Hepatocyte (in vitro differentiated cells): ENCODE data around the gene ANKRD11. TPM values are rescaled to one million over a fixed set of nuclear protein-coding genes. Genes with fewer than 3 reads are reported as not detected.

Experiments
- DNase-seq: peaks from one replicate; pipeline ENCODE4 v3.0.0-alpha.2; 2016; ENCODE audit warnings: low spot score
- H2AFZ ChIP-seq: fragments of 200-600 bp; sonication (generic); 2 replicates; pipeline ENCODE4 v1.6.0; 2016; ENCODE audit warnings: antibody characterized with exemption, mild to moderate bottlenecking
- H3K27ac ChIP-seq: fragments of 200-600 bp; sonication (generic); 2 replicates; pipeline ENCODE4 v1.5.1; 2016; ENCODE audit warnings: mild to moderate bottlenecking
- H3K27me3 ChIP-seq: fragments of 200-600 bp; sonication (generic); 2 replicates; pipeline ENCODE4 v1.6.1; 2016
- H3K36me3 ChIP-seq: fragments of 200-600 bp; sonication (generic); replicated peaks from 2 replicates; pipeline ENCODE4 v1.5.1; 2016; ENCODE audit warnings: low read depth; ENCODE audit not compliant: insufficient read depth
- H3K4me1 ChIP-seq: fragments of 200-600 bp; sonication (generic); 2 replicates; pipeline ENCODE4 v1.5.1; 2016; ENCODE audit warnings: mild to moderate bottlenecking, moderate library complexity; ENCODE audit not compliant: insufficient read depth
- H3K4me2 ChIP-seq: fragments of 200-600 bp; sonication (generic); 2 replicates; pipeline ENCODE4 v1.6.0; 2016
- H3K4me3 ChIP-seq: fragments of 200-600 bp; sonication (generic); 2 replicates; pipeline ENCODE4 v1.5.1; 2016; ENCODE audit warnings: mild to moderate bottlenecking
- H3K79me2 ChIP-seq: fragments of 200-600 bp; sonication (generic); 2 replicates; pipeline ENCODE4 v1.6.0; 2017; ENCODE audit warnings: mild to moderate bottlenecking
- H3K9me2 ChIP-seq: fragments of 200-600 bp; sonication (generic); replicated peaks from 2 replicates; pipeline ENCODE4 v1.6.0; 2017; ENCODE audit warnings: mild to moderate bottlenecking; ENCODE audit not compliant: insufficient read depth
- H3K9me3 ChIP-seq: fragments of 200-600 bp; sonication (generic); 2 replicates; pipeline ENCODE4 v1.5.1; 2016; ENCODE audit warnings: low read depth, mild to moderate bottlenecking
- H4K20me1 ChIP-seq: fragments of 200-600 bp; sonication (generic); 2 replicates; pipeline ENCODE4 v1.6.0; 2016; ENCODE audit warnings: mild to moderate bottlenecking; ENCODE audit not compliant: insufficient read depth, poor library complexity, severe bottlenecking
- EZH2 ChIP-seq: fragments of 200-600 bp; sonication (generic); IDR thresholded peaks from 2 replicates; pipeline ENCODE4 v1.6.1; 2016; ENCODE audit warnings: antibody characterized with exemption, mild to moderate bottlenecking, borderline replicate concordance
- EZH2phosphoT487 ChIP-seq: fragments of 200-600 bp; sonication (generic); IDR thresholded peaks from one replicate; pipeline ENCODE4 v1.6.1; 2018; ENCODE audit warnings: antibody characterized with exemption, mild to moderate bottlenecking, low read depth, moderate library complexity; ENCODE audit not compliant: unreplicated experiment, severe bottlenecking
- WGBS: methylation state at CpG from one replicate; pipeline ENCODE4 v1.1.6; 2016; ENCODE audit warnings: low lambda C conversion rate; ENCODE audit errors: missing lambda C conversion rate; 5-methylcytosine and 5-hydroxymethylcytosine counted together
- polyA plus RNA-seq: library from polyadenylated mRNA; unstranded; fragments of >200 nt; fragmentation: Nextera tagmentation; extraction: Ambion mirVana; gene quantifications from 2 replicates; pipeline ENCODE4 v1.2.1, GENCODE V29; 2016
- total RNA-seq: library from RNA; depleted of rRNA; stranded (reverse); fragments of >200 nt; gene quantifications from 2 replicates; pipeline ENCODE4 v1.2.3, GENCODE V29; 2014
- TF ChIP-seq, protein P1 (sequence below): fragments of 200-600 bp; sonication (generic); IDR thresholded peaks from 2 replicates; pipeline ENCODE4 v1.5.1; 2016; ENCODE audit warnings: antibody characterized with exemption, mild to moderate bottlenecking; ENCODE audit not compliant: poor library complexity

Gene ANKRD11
- total and polyA plus RNA-seq, 2 experiments from 2014 or later: 48.7 to 130 TPM

DNA sequence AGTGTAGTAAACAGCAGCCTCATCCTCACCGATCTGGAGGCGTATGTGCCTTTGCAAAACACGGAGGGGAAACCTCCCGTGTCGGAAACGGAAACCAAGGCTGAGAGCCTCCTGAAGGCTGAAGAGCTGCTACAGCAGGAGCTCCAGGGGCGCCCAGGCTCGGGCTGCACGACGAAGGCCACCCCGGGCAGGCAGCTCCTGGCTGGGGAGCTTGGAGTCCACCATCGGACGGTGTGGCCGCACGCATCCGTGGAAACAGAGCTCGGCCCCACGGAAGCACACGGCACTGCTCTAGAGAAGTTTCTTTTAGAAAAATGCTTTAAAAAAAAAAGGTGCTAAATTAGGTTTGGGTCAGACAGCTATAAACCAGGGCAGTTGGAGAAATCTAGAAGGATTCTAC is 201.4 kb downstream of the ANKRD11 start:
- H3K79me2 ChIP-seq: peaks cover 24% of the 10 kb centered on the region

DNA sequence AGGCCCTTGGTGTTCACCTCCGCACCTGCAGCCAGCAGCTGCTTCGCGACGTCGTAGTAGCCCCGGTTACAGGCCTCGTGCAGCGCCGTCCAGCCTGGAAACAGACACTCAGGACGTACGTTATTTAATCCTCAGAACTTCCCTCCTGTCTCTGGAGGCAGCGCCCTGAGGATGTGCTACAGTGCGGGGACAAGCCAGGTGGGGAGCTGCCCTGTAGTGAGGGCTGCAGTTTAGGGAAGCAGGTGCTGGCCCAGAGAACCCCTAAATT is 201.8 kb downstream of the ANKRD11 start:
- H2AFZ ChIP-seq: no peak overlapping the region
- H3K27ac ChIP-seq: no peak overlapping the region
- H3K9me2 ChIP-seq: no peaks in the 10 kb centered on the region
- H3K4me2 ChIP-seq: no peak overlapping the region
- peaks cover 23% of the 10 kb centered on the region for H4K20me1 ChIP-seq
- peaks cover 21% of the 10 kb centered on the region for H3K79me2 ChIP-seq
- no peaks in the 10 kb centered on the region for H3K27me3 ChIP-seq
- DNase-seq: no peak
- no peak overlapping the region for H3K4me3 ChIP-seq
- WGBS: 96% methylated on average over 13 of the region's 13 CpGs
- TF ChIP-seq, protein P1, sequence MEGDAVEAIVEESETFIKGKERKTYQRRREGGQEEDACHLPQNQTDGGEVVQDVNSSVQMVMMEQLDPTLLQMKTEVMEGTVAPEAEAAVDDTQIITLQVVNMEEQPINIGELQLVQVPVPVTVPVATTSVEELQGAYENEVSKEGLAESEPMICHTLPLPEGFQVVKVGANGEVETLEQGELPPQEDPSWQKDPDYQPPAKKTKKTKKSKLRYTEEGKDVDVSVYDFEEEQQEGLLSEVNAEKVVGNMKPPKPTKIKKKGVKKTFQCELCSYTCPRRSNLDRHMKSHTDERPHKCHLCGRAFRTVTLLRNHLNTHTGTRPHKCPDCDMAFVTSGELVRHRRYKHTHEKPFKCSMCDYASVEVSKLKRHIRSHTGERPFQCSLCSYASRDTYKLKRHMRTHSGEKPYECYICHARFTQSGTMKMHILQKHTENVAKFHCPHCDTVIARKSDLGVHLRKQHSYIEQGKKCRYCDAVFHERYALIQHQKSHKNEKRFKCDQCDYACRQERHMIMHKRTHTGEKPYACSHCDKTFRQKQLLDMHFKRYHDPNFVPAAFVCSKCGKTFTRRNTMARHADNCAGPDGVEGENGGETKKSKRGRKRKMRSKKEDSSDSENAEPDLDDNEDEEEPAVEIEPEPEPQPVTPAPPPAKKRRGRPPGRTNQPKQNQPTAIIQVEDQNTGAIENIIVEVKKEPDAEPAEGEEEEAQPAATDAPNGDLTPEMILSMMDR: no peak
- TF ChIP-seq EZH2: no peak
- TF ChIP-seq EZH2phosphoT487: no peak
- H3K9me3 ChIP-seq: no peaks in the 10 kb centered on the region
- no peaks in the 10 kb centered on the region for H3K4me1 ChIP-seq
- no peaks in the 10 kb centered on the region for H3K36me3 ChIP-seq

More for the DNA sequence above, 201.4 kb downstream of the ANKRD11 start:
- Histone ChIP-seq H3K27me3 (no peaks in the 10 kb centered on the region), H3K36me3 (no peaks in the 10 kb centered on the region), H3K9me3 (no peaks in the 10 kb centered on the region), H3K4me2 (no peak overlapping the region), H2AFZ (no peak overlapping the region), H3K27ac (no peak overlapping the region), H3K9me2 (no peaks in the 10 kb centered on the region), H3K4me3 (no peak overlapping the region), H4K20me1 (peaks cover 28% of the 10 kb centered on the region), H3K4me1 (no peaks in the 10 kb centered on the region)
- no peak for DNase-seq
- 92% methylated on average over 14 of the region's 19 CpGs for WGBS
- TF ChIP-seq EZH2 (no peak), EZH2phosphoT487 (no peak)
- TF ChIP-seq, protein P1: no peak

DNA sequence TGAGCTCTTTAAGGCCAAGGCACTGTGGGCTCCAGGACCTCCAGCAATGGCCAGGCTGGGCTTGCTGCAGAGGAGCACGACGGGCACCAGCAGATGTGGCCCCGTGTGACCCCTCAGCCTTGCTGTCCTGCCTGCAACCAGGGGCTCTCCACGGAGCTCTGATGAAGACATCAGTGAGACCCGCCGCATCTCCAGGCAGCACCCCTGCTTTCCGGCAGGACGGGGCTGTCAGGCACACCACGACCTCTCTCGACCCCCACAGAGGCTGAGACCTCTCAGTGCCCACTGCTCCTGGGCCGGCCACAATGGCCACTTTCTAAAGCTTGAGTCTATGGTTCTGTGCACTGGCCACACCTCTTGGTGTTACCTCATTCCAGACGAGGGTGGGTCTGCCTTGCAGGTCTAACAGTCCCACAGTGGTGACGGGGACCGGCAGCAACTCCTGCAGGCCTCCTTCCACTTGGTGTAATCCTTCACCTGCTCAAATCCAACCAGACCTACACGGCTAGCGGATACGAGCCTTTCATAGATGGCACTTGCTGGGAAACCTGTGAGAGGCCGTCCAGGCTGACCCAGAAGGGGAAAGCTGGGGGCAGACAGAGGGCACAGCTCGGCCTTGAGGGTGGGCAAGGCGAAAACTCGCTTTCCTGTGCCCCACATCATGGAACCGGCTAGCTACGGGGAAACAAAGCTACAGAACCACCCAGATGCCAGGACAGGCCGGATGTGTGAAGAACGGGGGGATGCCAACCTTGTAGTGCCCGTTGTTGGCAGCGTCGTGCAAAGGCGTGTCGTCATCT is 202.4 kb downstream of the ANKRD11 start:
- peaks cover 22% of the 10 kb centered on the region for H3K79me2 ChIP-seq
- TF ChIP-seq, protein P1: no peak
- TF ChIP-seq EZH2 (no peak), EZH2phosphoT487 (no peak)

More for the DNA sequence above, 202.4 kb downstream of the ANKRD11 start:
- no peak overlapping the region for H3K27ac ChIP-seq
- no peak overlapping the region for H2AFZ ChIP-seq
- H3K36me3 ChIP-seq: no peaks in the 10 kb centered on the region
- no peak for DNase-seq
- peaks cover 20% of the 10 kb centered on the region for H4K20me1 ChIP-seq
- no peak overlapping the region for H3K4me2 ChIP-seq
- H3K27me3 ChIP-seq: no peaks in the 10 kb centered on the region
- whole genome bisulfite sequencing: 94% methylated on average over 30 of the region's 30 CpGs
- no peak overlapping the region for H3K4me3 ChIP-seq
- H3K9me2 ChIP-seq: no peaks in the 10 kb centered on the region
- H3K9me3 ChIP-seq: no peaks in the 10 kb centered on the region
- H3K4me1 ChIP-seq: no peaks in the 10 kb centered on the region
